MCF 10A (cell line): ENCODE measurements around the gene B3GNT7. TPM values are rescaled to one million over a fixed set of nuclear protein-coding genes. Genes with fewer than 3 reads are reported as not detected.

Experiments
- BruUV-seq: library from RNA; stranded (reverse); fragments of 400-500 nt; replicated peaks from 2 replicates; lab custom pipeline; 2021; lab: Mats Ljungman, UMichigan
- CTCF ChIA-PET: fragments of 300-600 bp; sonication (Branson Sonifier 250); formaldehyde crosslinking; extraction: SDS; loops from one replicate; lab custom pipeline; 2021; ENCODE audit warnings: antibody characterized with exemption, inconsistent platforms; lab: Yijun Ruan, JAX
- POLR2A ChIA-PET: fragments of 300-600, 350-650 bp; sonication (Branson Sonifier 250); formaldehyde crosslinking; extraction: SDS; loops from one replicate; lab custom pipeline; 2020; ENCODE audit warnings: antibody characterized with exemption, inconsistent platforms; lab: Yijun Ruan, JAX
- DNase-seq: peaks from one replicate; pipeline ENCODE4 v3.0.0-alpha.2; 2018; ENCODE audit not compliant: unreplicated experiment
- H3K27ac Mint-ChIP-seq: one replicate; pipeline ENCODE4 v1.8.0; 2022; ENCODE audit warnings: mild to moderate bottlenecking, low read depth, mixed read lengths; ENCODE audit not compliant: unreplicated experiment
- H3K27me3 Mint-ChIP-seq: one replicate; pipeline ENCODE4 v1.8.0; 2022; ENCODE audit warnings: mixed read lengths; ENCODE audit not compliant: insufficient read depth, unreplicated experiment
- H3K36me3 Mint-ChIP-seq: one replicate; pipeline ENCODE4 v1.8.0; 2022; ENCODE audit warnings: mild to moderate bottlenecking, moderate library complexity, mixed read lengths; ENCODE audit not compliant: insufficient read depth, unreplicated experiment
- H3K4me1 Mint-ChIP-seq: one replicate; pipeline ENCODE4 v1.8.0; 2022; ENCODE audit warnings: mixed read lengths; ENCODE audit not compliant: insufficient read depth, unreplicated experiment
- H3K4me3 Mint-ChIP-seq: one replicate; pipeline ENCODE4 v1.8.0; 2022; ENCODE audit warnings: mild to moderate bottlenecking, moderate library complexity, mixed read lengths; ENCODE audit not compliant: unreplicated experiment
- H3K9me3 Mint-ChIP-seq: one replicate; pipeline ENCODE4 v1.8.0; 2022; ENCODE audit warnings: mixed read lengths; ENCODE audit not compliant: unreplicated experiment
- CTCF ChIP-seq: fragments of 200-600 bp; IDR thresholded peaks from one replicate; pipeline ENCODE4 v1.8.0; 2022; ENCODE audit warnings: antibody characterized with exemption, mild to moderate bottlenecking; ENCODE audit not compliant: unreplicated experiment
- intact Hi-C: fragments of 100-400 bp; cut with micrococcal nuclease; formaldehyde crosslinking; loops from 2 replicates; pipeline ENCODE4 v1.14.1; 2022
- total RNA-seq: library from RNA; stranded (reverse); gene quantifications from 2 replicates; pipeline ENCODE4 v1.2.3, GENCODE V29; 2022

Gene B3GNT7
- total RNA-seq, 1 experiment from 2014 or later = not detected

- no peaks in the 10 kb centered on the region for H3K36me3 Mint-ChIP-seq
- CTCF ChIA-PET = interaction anchor here (0.5 to 9.9 kb wide), 25 partner anchors 10 to 1000 kb away, joined by 3 to 156 read pairs (median 3); partner anchors contain the start of gene NCL
- no peaks in the 10 kb centered on the region for H3K27me3 Mint-ChIP-seq
- no peak for DNase-seq
- intact Hi-C loops = loop anchor here (1.0 kb wide), 2 partner anchors 185 to 308 kb away; no protein-coding TSS in a partner anchor
- TF ChIP-seq CTCF = no peak
- POLR2A ChIA-PET = interaction anchor here (0.7 to 2.4 kb wide), 5 partner anchors 10 to 115 kb away, joined by 3 to 8 read pairs (median 4); partner anchors contain the start of gene NCL
- no TSS peak for BruUV-seq
- no peak overlapping the region for H3K27ac Mint-ChIP-seq
- peak overlapping the region; percentile 70 for H3K4me3 Mint-ChIP-seq
- H3K9me3 Mint-ChIP-seq = no peaks in the 10 kb centered on the region
- H3K4me1 Mint-ChIP-seq = no peaks in the 10 kb centered on the region
Measured at GRCh38 chr2:231412618-231412963, 17.1 kb downstream of the B3GNT7 start.

GRCh38 chr2:231413456-231413855 is 17.9 kb downstream of the B3GNT7 start:
- H3K9me3 Mint-ChIP-seq = no peaks in the 10 kb centered on the region
- intact Hi-C loops = no loop called here
- ChIA-PET POLR2A (no interaction called here), CTCF (interaction anchor here (0.6 to 9.9 kb wide), 9 partner anchors 12 to 1894 kb away, joined by 3 to 156 read pairs (median 4); partner anchors contain the start of genes NCL and SAG)
- no TSS peak for BruUV-seq
- no peak overlapping the region for H3K4me3 Mint-ChIP-seq
- no peaks in the 10 kb centered on the region for H3K4me1 Mint-ChIP-seq
- no peaks in the 10 kb centered on the region for H3K27me3 Mint-ChIP-seq
- TF ChIP-seq CTCF = no peak
- no peaks in the 10 kb centered on the region for H3K36me3 Mint-ChIP-seq
- H3K27ac Mint-ChIP-seq = no peak overlapping the region
- no peak for DNase-seq

GRCh38 chr2:231413921-231414476 is 18.5 kb downstream of the B3GNT7 start:
- Mint-ChIP-seq H3K9me3 (no peaks in the 10 kb centered on the region), H3K36me3 (no peaks in the 10 kb centered on the region), H3K4me3 (no peak overlapping the region), H3K27me3 (peaks cover 5% of the 10 kb centered on the region), H3K27ac (no peak overlapping the region), H3K4me1 (no peaks in the 10 kb centered on the region)
- intact Hi-C loops = no loop called here
- POLR2A ChIA-PET = interaction anchor here (0.6 kb wide), 1 partner anchor 242 kb away, joined by 3 read pairs; no protein-coding TSS in a partner anchor
- TF ChIP-seq CTCF = no peak
- no TSS peak for BruUV-seq
- CTCF ChIA-PET = interaction anchor here (0.6 to 9.9 kb wide), 4 partner anchors 50 to 1894 kb away, joined by 3 to 156 read pairs (median 14); partner anchors contain the start of genes NCL and SAG
- DNase-seq = no peak

- no peak overlapping the region for H3K27ac Mint-ChIP-seq
- ChIA-PET POLR2A (interaction anchor here (0.9 kb wide), 2 partner anchors 10 to 38 kb away, joined by 3 read pairs; no protein-coding TSS in a partner anchor), CTCF (interaction anchor here (0.7 to 9.9 kb wide), 3 partner anchors 37 to 415 kb away, joined by 3 to 156 read pairs (median 3); no protein-coding TSS in a partner anchor)
- TF ChIP-seq CTCF = no peak
- no peaks in the 10 kb centered on the region for H3K4me1 Mint-ChIP-seq
- H3K27me3 Mint-ChIP-seq = peaks cover 15% of the 10 kb centered on the region
- intact Hi-C loops = no loop called here
- H3K9me3 Mint-ChIP-seq = no peaks in the 10 kb centered on the region
- DNase-seq = no peak
- H3K4me3 Mint-ChIP-seq = no peak overlapping the region
- no TSS peak for BruUV-seq
- H3K36me3 Mint-ChIP-seq = no peaks in the 10 kb centered on the region
Measured at GRCh38 chr2:231415029-231415428, 19.5 kb downstream of the B3GNT7 start.
